Body of pancreas (tissue), 4 donors: ENCODE results near the gene PPP1CA. TPM values are rescaled to one million over a fixed set of nuclear protein-coding genes. Genes with fewer than 3 reads are reported as not detected.

Experiments
- ATAC-seq: fragments of 150-250 bp; one replicate; pipeline ENCODE4 v1.9.1; 2016
- DNase-seq, 4 donors: peaks; one replicate each; pipeline ENCODE4 v3.0.0-alpha.2; 2019
- H3K27ac ChIP-seq, 4 donors: fragments of 200-600 bp; sonication (generic); 1 replicate in 3 of 4; 2 replicates in 1 of 4; pipeline versions ENCODE4 v1.5.1 to v1.6.1; 2016 to 2019; ENCODE audit warnings: mild to moderate bottlenecking in 1 of 4, mixed read lengths in 1 of 4, moderate library complexity in 1 of 4
- H3K27me3 ChIP-seq, 2 donors: fragments of 200-600 bp; sonication (generic); one replicate each; pipeline ENCODE4 v1.6.0; 2016; ENCODE audit warnings: mild to moderate bottlenecking in 1 of 2
- H3K36me3 ChIP-seq, 2 donors: fragments of 200-600 bp; sonication (generic); replicated peaks in 1 of 2; 2 replicates each; pipeline ENCODE4 v1.5.1; 2016; ENCODE audit warnings: low read depth in 2 of 2; ENCODE audit not compliant: insufficient read depth in 1 of 2
- H3K4me1 ChIP-seq: fragments of 200-600 bp; sonication (generic); one replicate; pipeline ENCODE4 v1.6.0; 2016
- H3K4me3 ChIP-seq, 2 donors: fragments of 200-600 bp; sonication (generic); 1 replicate in 1 of 2; 2 replicates in 1 of 2; pipeline ENCODE4 v1.5.1; 2016 to 2019
- H3K9me3 ChIP-seq, 3 donors: fragments of 200-600 bp; sonication (generic); 1 replicate in 2 of 3; 2 replicates in 1 of 3; pipeline ENCODE4 v1.5.1; 2016
- POLR2A ChIP-seq, 3 donors: fragments of 450-650 bp; IDR thresholded peaks; one replicate each; pipeline ENCODE4 v1.6.1; 2016; ENCODE audit warnings: antibody characterized with exemption in 3 of 3, mild to moderate bottlenecking in 2 of 3
- WGBS, 2 donors: methylation state at CpG; one replicate each; pipeline ENCODE4 v1.1.5; 2017; 5-methylcytosine and 5-hydroxymethylcytosine counted together
- intact Hi-C: fragments of 100-400 bp; cut with DNase I; formaldehyde crosslinking; loops from one replicate; pipeline ENCODE4 v1.15.1; 2023
- total RNA-seq, 2 donors: library from RNA; depleted of rRNA; stranded (reverse); fragments of >200 nt; gene quantifications; one replicate each; pipeline ENCODE4 v1.1.0, GENCODE V29; 2016
- TF ChIP-seq, protein P1 (sequence below), 7 experiments: fragments of 450-650 bp in 4 of 7; fragments of 200-600 bp in 3 of 7; sonication (generic) in 3 of 7; IDR thresholded peaks; one replicate each; pipeline ENCODE4 v1.5.1; 2016 to 2019; ENCODE audit warnings: antibody characterized with exemption in 7 of 7

The PPP1CA gene
- total RNA-seq, 2 donors from 2014 or later, result 81.1 to 104 TPM

- DNase-seq (no peak), ATAC-seq (no peak)
- Histone ChIP-seq H3K27me3 (no peaks in the 10 kb centered on the region), H3K36me3 (no peaks in the 10 kb centered on the region), H3K4me1 (peaks cover 52% of the 10 kb centered on the region), H3K4me3 (no peak overlapping the region), H3K9me3 (no peaks in the 10 kb centered on the region), H3K27ac (no peak overlapping the region)
- WGBS, 2 donors, result 44 to 60% methylated on average over 11 of the region's 12 CpGs
- intact Hi-C loops, result no loop called here
- TF ChIP-seq, protein P1, sequence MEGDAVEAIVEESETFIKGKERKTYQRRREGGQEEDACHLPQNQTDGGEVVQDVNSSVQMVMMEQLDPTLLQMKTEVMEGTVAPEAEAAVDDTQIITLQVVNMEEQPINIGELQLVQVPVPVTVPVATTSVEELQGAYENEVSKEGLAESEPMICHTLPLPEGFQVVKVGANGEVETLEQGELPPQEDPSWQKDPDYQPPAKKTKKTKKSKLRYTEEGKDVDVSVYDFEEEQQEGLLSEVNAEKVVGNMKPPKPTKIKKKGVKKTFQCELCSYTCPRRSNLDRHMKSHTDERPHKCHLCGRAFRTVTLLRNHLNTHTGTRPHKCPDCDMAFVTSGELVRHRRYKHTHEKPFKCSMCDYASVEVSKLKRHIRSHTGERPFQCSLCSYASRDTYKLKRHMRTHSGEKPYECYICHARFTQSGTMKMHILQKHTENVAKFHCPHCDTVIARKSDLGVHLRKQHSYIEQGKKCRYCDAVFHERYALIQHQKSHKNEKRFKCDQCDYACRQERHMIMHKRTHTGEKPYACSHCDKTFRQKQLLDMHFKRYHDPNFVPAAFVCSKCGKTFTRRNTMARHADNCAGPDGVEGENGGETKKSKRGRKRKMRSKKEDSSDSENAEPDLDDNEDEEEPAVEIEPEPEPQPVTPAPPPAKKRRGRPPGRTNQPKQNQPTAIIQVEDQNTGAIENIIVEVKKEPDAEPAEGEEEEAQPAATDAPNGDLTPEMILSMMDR (IDR thresholded peaks at IDR 0.05), result no peak
- no peak for TF ChIP-seq POLR2A (IDR thresholded peaks at IDR 0.05)
Observed at GRCh38 chr11:67369801-67370284, 31.8 kb downstream of the PPP1CA start.

- WGBS, 2 donors, result 83 to 91% methylated on average over 8 of the region's 8 CpGs
Observed at GRCh38 chr11:67369275-67369674, 32.4 kb downstream of the PPP1CA start.

DNA sequence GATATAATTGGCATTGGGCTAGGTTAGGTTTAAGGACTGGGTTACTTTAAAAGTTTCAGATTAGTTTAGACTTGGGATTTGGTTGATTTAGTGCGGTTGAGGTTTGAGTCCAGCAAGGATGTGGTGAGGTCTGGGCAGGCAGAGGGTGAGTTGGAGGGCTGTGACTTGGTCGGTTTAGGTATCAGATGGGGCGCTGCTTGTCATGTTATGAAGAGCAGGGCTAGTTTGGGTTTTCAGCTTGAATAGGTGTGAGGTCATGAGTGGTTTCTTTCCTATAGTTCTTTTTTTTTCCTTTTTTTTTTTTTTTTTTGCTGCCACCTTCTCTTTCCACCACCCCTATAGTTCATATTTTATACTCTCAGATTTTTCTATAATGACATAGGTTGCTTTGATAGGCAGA is 33.0 kb downstream of the PPP1CA start:
- Histone ChIP-seq H3K9me3 (no peaks in the 10 kb centered on the region), H3K27ac (no peak overlapping the region), H3K4me3 (no peak overlapping the region), H3K27me3 (no peaks in the 10 kb centered on the region), H3K36me3 (no peaks in the 10 kb centered on the region), H3K4me1 (peaks cover 40% of the 10 kb centered on the region)
- DNase-seq, result no peak
- TF ChIP-seq, protein P1 (IDR thresholded peaks at IDR 0.05), result no peak
- TF ChIP-seq POLR2A (IDR thresholded peaks at IDR 0.05), result no peak
- intact Hi-C loops, result no loop called here
- ATAC-seq, result no peak
- WGBS, 2 donors, result 76 to 77% methylated on average over 3 of the region's 3 CpGs

More at GRCh38 chr11:67369275-67369674, 32.4 kb downstream of the PPP1CA start:
- H3K4me1 ChIP-seq, result peaks cover 46% of the 10 kb centered on the region
- H3K9me3 ChIP-seq, result no peaks in the 10 kb centered on the region
- no peak overlapping the region for H3K4me3 ChIP-seq
- DNase-seq (no peak), ATAC-seq (no peak)
- no peak overlapping the region for H3K27ac ChIP-seq
- H3K36me3 ChIP-seq, result no peaks in the 10 kb centered on the region
- intact Hi-C loops, result no loop called here
- TF ChIP-seq POLR2A (IDR thresholded peaks at IDR 0.05), result no peak
- TF ChIP-seq, protein P1 (IDR thresholded peaks at IDR 0.05), result no peak
- no peaks in the 10 kb centered on the region for H3K27me3 ChIP-seq

GRCh38 chr11:67367761-67368227 is 33.9 kb downstream of the PPP1CA start:
- Histone ChIP-seq H3K27ac (no peak overlapping the region), H3K9me3 (no peaks in the 10 kb centered on the region), H3K36me3 (no peaks in the 10 kb centered on the region), H3K4me1 (peaks cover 35% of the 10 kb centered on the region), H3K4me3 (no peak overlapping the region), H3K27me3 (no peaks in the 10 kb centered on the region)
- WGBS, 2 donors, result 59 to 64% methylated on average over 7 of the region's 7 CpGs
- intact Hi-C loops, result no loop called here
- ATAC-seq (no peak), DNase-seq (no peak)
- TF ChIP-seq, protein P1 (IDR thresholded peaks at IDR 0.05), result no peak
- no peak for TF ChIP-seq POLR2A (IDR thresholded peaks at IDR 0.05)
